Measurements from ENCODE around the gene TAS2R31. TPM values are rescaled to one million over a fixed set of nuclear protein-coding genes. Genes with fewer than 3 reads are reported as not detected.
"Not testable (repeated sequence)": the region's sequence is repeated elsewhere in the genome, so short reads cannot be mapped to it uniquely, and the experiment has no call there.

Gene TAS2R31
- total and polyA plus RNA-seq, 2 of the 13 experiments (the other 11 are each of a cell fraction or from before 2014, with no cell fraction given) = 0.96 to 6.5 TPM

- TF ChIP-seq, protein P1, sequence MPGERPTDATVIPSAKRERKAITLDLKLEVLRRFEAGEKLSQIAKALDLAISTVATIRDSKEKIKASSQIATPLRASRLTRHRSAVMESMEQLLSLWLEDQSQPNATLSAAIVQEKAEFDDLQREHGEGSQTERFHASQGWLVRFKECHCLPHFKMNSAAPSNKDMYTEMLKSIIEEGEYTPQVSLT (CRISPR knock-in tag; IDR thresholded peaks at IDR 0.05; ENCODE audit: borderline replicate concordance, low read depth) = no peak
- TF ChIP-seq ZBTB2 (CRISPR knock-in tag; IDR thresholded peaks at IDR 0.05; ENCODE audit: low read depth) (no peak), FUBP1 (CRISPR knock-in tag; IDR thresholded peaks at IDR 0.05; ENCODE audit: borderline replicate concordance) (no peak), TAF1 (CRISPR knock-in tag; IDR thresholded peaks at IDR 0.05) (no peak), KAT8 (CRISPR knock-in tag; IDR thresholded peaks at IDR 0.05) (no peak), ZFP36L1 (CRISPR knock-in tag; IDR thresholded peaks at IDR 0.05) (no peak), EZH2 (conservative IDR thresholded peaks at IDR 0.05; ENCODE audit: low read depth, low read length) (no peak), CENPX (CRISPR knock-in tag; IDR thresholded peaks at IDR 0.05) (no peak), PATZ1 (CRISPR knock-in tag; IDR thresholded peaks at IDR 0.05) (no peak)
- TF ChIP-seq, protein P2, sequence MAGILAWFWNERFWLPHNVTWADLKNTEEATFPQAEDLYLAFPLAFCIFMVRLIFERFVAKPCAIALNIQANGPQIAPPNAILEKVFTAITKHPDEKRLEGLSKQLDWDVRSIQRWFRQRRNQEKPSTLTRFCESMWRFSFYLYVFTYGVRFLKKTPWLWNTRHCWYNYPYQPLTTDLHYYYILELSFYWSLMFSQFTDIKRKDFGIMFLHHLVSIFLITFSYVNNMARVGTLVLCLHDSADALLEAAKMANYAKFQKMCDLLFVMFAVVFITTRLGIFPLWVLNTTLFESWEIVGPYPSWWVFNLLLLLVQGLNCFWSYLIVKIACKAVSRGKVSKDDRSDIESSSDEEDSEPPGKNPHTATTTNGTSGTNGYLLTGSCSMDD (CRISPR knock-in tag; IDR thresholded peaks at IDR 0.05) = no peak
These were observed 8.0 kb upstream of the TAS2R31 start (continued) for GRCh38 chr12:11039171-11039570.

DNA sequence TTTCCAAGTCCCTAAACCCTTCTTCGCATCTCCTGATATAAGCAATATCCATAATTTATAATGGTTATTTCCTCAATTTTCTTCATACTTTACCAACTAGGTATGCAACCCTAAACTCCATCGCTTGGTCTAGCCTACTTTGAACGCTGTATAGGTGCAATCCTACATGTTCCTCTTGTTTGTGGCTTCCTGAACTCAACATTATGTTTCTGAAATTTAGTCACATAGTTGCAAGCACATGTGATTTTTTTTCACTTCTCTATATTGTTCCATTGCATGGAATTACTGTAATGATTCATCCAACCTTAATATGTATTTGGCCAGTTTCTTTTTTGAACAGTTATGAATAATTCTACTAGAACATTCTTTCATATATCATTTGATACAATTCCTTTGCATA is 2.8 kb upstream of the TAS2R31 start:
- H3K36me3 ChIP-seq (replicated peaks in 1 of 2; ENCODE audit: control insufficient read depth in 1 of 2, insufficient read depth in 2 of 2, low read length in 2 of 2); H3K9me3 ChIP-seq (ENCODE audit: low read length); ATAC-seq; H4K20me1 ChIP-seq (ENCODE audit: insufficient read depth, low read length); BruUV-seq (replicated peaks); H3K4me3 ChIP-seq (replicated peaks in 1 of 3; ENCODE audit: insufficient read depth in 1 of 3, low read depth in 2 of 3, low read length in 3 of 3); H2AFZ ChIP-seq (ENCODE audit: low read length); H3K4me2 ChIP-seq (ENCODE audit: low read depth, low read length); H3K79me2 ChIP-seq (ENCODE audit: insufficient read depth, low read length); FAIRE-seq; H3K27me3 ChIP-seq (ENCODE audit: control insufficient read depth in 1 of 2, insufficient read depth in 2 of 2, low read length in 2 of 2); CTCF ChIA-PET (ENCODE audit: low intra/inter-chr PET ratio, low total read pairs); POLR2A ChIA-PET; H3K4me1 ChIP-seq (ENCODE audit: insufficient read depth, low read length); H3K27ac ChIP-seq (ENCODE audit: extremely low read length, insufficient read depth, low read length); intact Hi-C loops (cut with micrococcal nuclease; ENCODE audit: unreplicated experiment); H3K9ac ChIP-seq (ENCODE audit: insufficient read depth, low read depth, low read length); DNase-seq (ENCODE audit: low spot score): not testable (repeated sequence)
- WGBS (ENCODE audit: low lambda C conversion rate) = 100% methylated on average over 1 of the region's 3 CpGs
- in situ Hi-C loops (cut with HindIII; ENCODE audit: extremely low pct_ligation_motif_present, low pct_unique_long_range_greater_than_20kb) = loop anchor here (10.0 kb wide), 1 partner anchor 61 kb away; the partner anchor contains the start of gene TAS2R43
